Liver (tissue), 9 donors: ENCODE measurements around the gene VGLL2. TPM values are rescaled to one million over a fixed set of nuclear protein-coding genes. Genes with fewer than 3 reads are reported as not detected.

ENCODE experiments used
- DNase-seq: peaks from one replicate; pipeline ENCODE4 v3.0.0-alpha.2; 2017; ENCODE audit warnings: low spot score
- H3K27ac ChIP-seq, 2 donors: one replicate each; pipeline ENCODE4 v1.7.0; 2013; ENCODE audit warnings: inconsistent platforms in 2 of 2, low read length in 2 of 2, control low read depth in 1 of 2, low read depth in 1 of 2, mild to moderate bottlenecking in 1 of 2
- H3K27me3 ChIP-seq, 4 donors: one replicate each; pipeline versions ENCODE4 v1.6.1 to v1.7.0; 2013; ENCODE audit warnings: low read length in 3 of 4, inconsistent platforms in 1 of 4, mild to moderate bottlenecking in 1 of 4, moderate library complexity in 1 of 4; ENCODE audit not compliant: control insufficient read depth in 4 of 4, insufficient read depth in 4 of 4
- H3K36me3 ChIP-seq, 4 donors: one replicate each; pipeline versions ENCODE4 v1.6.1 to v1.7.0; 2013; ENCODE audit warnings: low read length in 3 of 4, mild to moderate bottlenecking in 3 of 4, low read depth in 1 of 4, moderate library complexity in 1 of 4; ENCODE audit not compliant: control insufficient read depth in 4 of 4, insufficient read depth in 3 of 4
- H3K4me1 ChIP-seq, 4 donors: one replicate each; pipeline versions ENCODE4 v1.6.1 to v1.7.0; 2013; ENCODE audit warnings: low read length in 3 of 4, mild to moderate bottlenecking in 3 of 4, moderate library complexity in 1 of 4; ENCODE audit not compliant: control insufficient read depth in 4 of 4, insufficient read depth in 4 of 4
- H3K4me3 ChIP-seq, 3 donors: one replicate each; pipeline versions ENCODE4 v1.6.1 to v1.7.0; 2013; ENCODE audit warnings: low read length in 3 of 3, control low read depth in 1 of 3, low read depth in 1 of 3, mild to moderate bottlenecking in 1 of 3
- H3K9ac ChIP-seq, 2 donors: one replicate each; pipeline ENCODE4 v1.7.0; 2013; ENCODE audit warnings: low read length in 2 of 2, mild to moderate bottlenecking in 2 of 2, moderate library complexity in 2 of 2, control low read depth in 1 of 2, low read depth in 1 of 2
- H3K9me3 ChIP-seq, 4 donors: one replicate each; pipeline versions ENCODE4 v1.6.1 to v1.7.0; 2013; ENCODE audit warnings: low read length in 3 of 4; ENCODE audit not compliant: control insufficient read depth in 4 of 4
- EGR1 ChIP-seq, 2 donors: IDR thresholded peaks; 2 replicates each; pipeline ENCODE4 v1.6.1; 2016 to 2018; ENCODE audit warnings: antibody characterized with exemption in 2 of 2, low read depth in 2 of 2
- FOXA1 ChIP-seq: IDR thresholded peaks from 2 replicates; pipeline ENCODE4 v1.6.1; 2016; ENCODE audit warnings: antibody characterized with exemption
- FOXA2 ChIP-seq: IDR thresholded peaks from 2 replicates; pipeline ENCODE4 v1.6.1; 2016; ENCODE audit warnings: antibody characterized with exemption
- GABPA ChIP-seq, 2 donors: IDR thresholded peaks in 1 of 2; conservative IDR thresholded peaks in 1 of 2; 2 replicates each; pipeline ENCODE4 v1.6.1; 2016; ENCODE audit warnings: antibody characterized with exemption in 2 of 2, mild to moderate bottlenecking in 1 of 2, moderate library complexity in 1 of 2
- HNF4A ChIP-seq, 2 donors: conservative IDR thresholded peaks; 2 replicates each; pipeline ENCODE4 v1.6.1; 2016; ENCODE audit warnings: antibody characterized with exemption in 2 of 2, mild to moderate bottlenecking in 2 of 2
- HNF4G ChIP-seq: IDR thresholded peaks from 2 replicates; pipeline ENCODE4 v1.6.1; 2016; ENCODE audit warnings: antibody characterized with exemption
- JUND ChIP-seq, 2 donors: IDR thresholded peaks; 2 replicates each; pipeline ENCODE4 v1.6.1; 2016; ENCODE audit warnings: antibody characterized with exemption in 2 of 2
- NR2F2 ChIP-seq: IDR thresholded peaks from 2 replicates; pipeline ENCODE4 v1.6.1; 2016; ENCODE audit warnings: antibody characterized with exemption
- RAD21 ChIP-seq, 2 donors: IDR thresholded peaks; 2 replicates each; pipeline ENCODE4 v1.6.1; 2016; ENCODE audit warnings: antibody characterized with exemption in 2 of 2, mild to moderate bottlenecking in 2 of 2
- RXRA ChIP-seq, 2 donors: IDR thresholded peaks; 2 replicates each; pipeline ENCODE4 v1.6.1; 2017 to 2018; ENCODE audit warnings: antibody characterized with exemption in 2 of 2, mild to moderate bottlenecking in 1 of 2
- SP1 ChIP-seq: IDR thresholded peaks from 2 replicates; pipeline ENCODE4 v1.6.1; 2018; ENCODE audit warnings: antibody characterized with exemption, mild to moderate bottlenecking
- TAF1 ChIP-seq: conservative IDR thresholded peaks from 2 replicates; pipeline ENCODE4 v1.6.1; 2016; ENCODE audit warnings: antibody characterized with exemption, mild to moderate bottlenecking
- YY1 ChIP-seq: IDR thresholded peaks from 2 replicates; pipeline ENCODE4 v1.6.1; 2016; ENCODE audit warnings: antibody characterized with exemption, mild to moderate bottlenecking
- WGBS: extraction: QIAGEN DNeasy Blood & Tissue Kit; methylation state at CpG from one replicate; pipeline ENCODE4 v1.1.7; 2013; 5-methylcytosine and 5-hydroxymethylcytosine counted together
- polyA plus RNA-seq, 2 donors: library from polyadenylated mRNA; stranded (reverse) in 1 of 2; unstranded in 1 of 2; fragments of 200-250 nt in 1 of 2; fragments of >200 nt in 1 of 2; fragmentation: Nextera tagmentation in 1 of 2; extraction: Ambion mirVana in 1 of 2; gene quantifications; one replicate each; pipeline versions ENCODE4 v1.2.1 to v1.2.3, GENCODE V29; 2013 to 2015
- total RNA-seq, 2 donors: library from RNA; depleted of rRNA; stranded (reverse); fragments of >200 nt; gene quantifications; one replicate each; pipeline ENCODE4 v1.2.3, GENCODE V29; 2014
- TF ChIP-seq, protein P1 (sequence below): fragments of 150-350 bp; IDR thresholded peaks from 2 replicates; pipeline ENCODE4 v1.5.1; 2017; ENCODE audit warnings: improper control_type of control experiment, low read depth, low read length; ENCODE audit not compliant: missing input control
- TF ChIP-seq, protein P2 (sequence below): IDR thresholded peaks from 2 replicates; pipeline ENCODE4 v1.6.1; 2016; ENCODE audit warnings: antibody characterized with exemption
- TF ChIP-seq, protein P3 (sequence below): IDR thresholded peaks from 2 replicates; pipeline ENCODE4 v1.6.1; 2016; ENCODE audit warnings: antibody characterized with exemption
- TF ChIP-seq, protein P4 (sequence below): IDR thresholded peaks from 2 replicates; pipeline ENCODE4 v1.6.1; 2016; ENCODE audit warnings: antibody characterized with exemption
- TF ChIP-seq, protein P5 (sequence below): IDR thresholded peaks from 2 replicates; pipeline ENCODE4 v1.6.1; 2016; ENCODE audit warnings: antibody characterized with exemption, mild to moderate bottlenecking
- donor health status: healthy.
- donor health status: healthy.
- donor health status: healthy.
- donor health status: healthy.
- donor health status: healthy.

VGLL2 gene
- total and polyA plus RNA-seq, 4 donors, result not detected

DNA sequence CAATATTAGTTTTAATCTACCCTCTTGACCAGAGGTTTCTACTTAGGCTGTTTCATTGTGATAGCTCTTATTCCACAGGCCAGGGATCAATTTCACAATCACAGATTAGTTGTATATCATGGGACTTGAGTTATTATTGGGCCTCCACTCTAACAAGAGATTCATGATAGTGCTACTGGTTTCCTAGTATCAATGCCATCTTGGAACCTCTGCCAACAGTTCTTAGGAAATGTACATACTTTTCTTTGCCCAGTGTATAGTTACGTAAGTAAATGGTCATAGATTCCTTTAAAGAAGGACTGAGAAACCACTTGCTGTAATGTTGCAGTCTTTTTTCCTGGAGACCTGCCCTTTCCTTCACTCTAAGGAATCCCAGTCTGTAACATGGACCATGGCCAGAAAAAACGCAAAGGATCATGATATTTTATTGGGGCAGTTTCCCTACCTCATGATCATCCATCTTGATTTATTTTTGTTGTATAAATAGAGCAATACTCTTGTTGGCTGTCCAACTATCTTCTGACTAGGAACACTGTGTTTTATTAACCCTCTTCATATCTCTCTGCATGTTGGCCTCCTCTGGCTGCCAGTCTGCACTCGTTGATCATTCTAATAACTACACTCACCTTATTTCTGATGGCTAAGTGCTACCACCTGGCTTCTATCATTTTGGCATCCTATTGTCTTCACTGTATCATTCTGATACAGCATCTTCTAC is 38.0 kb upstream of the VGLL2 start:
- H3K36me3 ChIP-seq, result no peaks in the 10 kb centered on the region
- WGBS, result 85% methylated on average over 3 of the region's 3 CpGs
- no peaks in the 10 kb centered on the region for H3K4me1 ChIP-seq
- H3K4me3 ChIP-seq, result no peak overlapping the region
- peaks cover 0 to 1% (median 0%) of the 10 kb centered on the region in 4 donors for H3K9me3 ChIP-seq
- no peaks in the 10 kb centered on the region for H3K27me3 ChIP-seq
- no peak for DNase-seq
- no peak overlapping the region for H3K27ac ChIP-seq
- no peak overlapping the region for H3K9ac ChIP-seq
- TF ChIP-seq RAD21 (IDR thresholded peaks at IDR 0.05), result no peak
- TF ChIP-seq, protein P1, sequence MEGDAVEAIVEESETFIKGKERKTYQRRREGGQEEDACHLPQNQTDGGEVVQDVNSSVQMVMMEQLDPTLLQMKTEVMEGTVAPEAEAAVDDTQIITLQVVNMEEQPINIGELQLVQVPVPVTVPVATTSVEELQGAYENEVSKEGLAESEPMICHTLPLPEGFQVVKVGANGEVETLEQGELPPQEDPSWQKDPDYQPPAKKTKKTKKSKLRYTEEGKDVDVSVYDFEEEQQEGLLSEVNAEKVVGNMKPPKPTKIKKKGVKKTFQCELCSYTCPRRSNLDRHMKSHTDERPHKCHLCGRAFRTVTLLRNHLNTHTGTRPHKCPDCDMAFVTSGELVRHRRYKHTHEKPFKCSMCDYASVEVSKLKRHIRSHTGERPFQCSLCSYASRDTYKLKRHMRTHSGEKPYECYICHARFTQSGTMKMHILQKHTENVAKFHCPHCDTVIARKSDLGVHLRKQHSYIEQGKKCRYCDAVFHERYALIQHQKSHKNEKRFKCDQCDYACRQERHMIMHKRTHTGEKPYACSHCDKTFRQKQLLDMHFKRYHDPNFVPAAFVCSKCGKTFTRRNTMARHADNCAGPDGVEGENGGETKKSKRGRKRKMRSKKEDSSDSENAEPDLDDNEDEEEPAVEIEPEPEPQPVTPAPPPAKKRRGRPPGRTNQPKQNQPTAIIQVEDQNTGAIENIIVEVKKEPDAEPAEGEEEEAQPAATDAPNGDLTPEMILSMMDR, result no peak
- TF ChIP-seq FOXA1, result no peak
- no peak for TF ChIP-seq JUND (IDR thresholded peaks at IDR 0.05)
- no peak for TF ChIP-seq GABPA (IDR thresholded peaks at IDR 0.05 in 1 of 2, conservative IDR thresholded peaks at IDR 0.05 in 1 of 2)
- TF ChIP-seq FOXA2, result no peak

DNA sequence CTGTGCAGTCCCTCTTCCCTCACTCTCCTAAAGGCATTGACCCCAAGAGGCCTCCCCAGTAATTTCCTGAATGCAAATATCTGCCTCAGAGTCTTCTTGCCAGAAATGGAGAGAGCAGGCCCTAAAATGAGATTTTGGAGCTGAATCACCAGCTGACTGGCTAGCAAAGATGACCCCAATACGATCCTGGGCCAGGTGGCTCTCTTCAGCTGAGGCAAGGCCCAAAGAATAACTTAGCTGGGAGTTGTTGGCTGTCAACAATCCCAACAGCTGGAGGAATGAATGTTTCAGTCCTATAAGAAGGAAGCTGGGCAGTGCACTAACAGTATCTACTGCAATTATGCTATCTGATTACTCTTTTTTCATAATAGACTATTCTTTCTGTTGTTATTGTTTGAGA is 37.2 kb upstream of the VGLL2 start:
- H3K36me3 ChIP-seq, result no peaks in the 10 kb centered on the region
- no peak for TF ChIP-seq RAD21 (IDR thresholded peaks at IDR 0.05)
- no peak for TF ChIP-seq JUND (IDR thresholded peaks at IDR 0.05)
- TF ChIP-seq YY1, result no peak
- TF ChIP-seq, protein P2, sequence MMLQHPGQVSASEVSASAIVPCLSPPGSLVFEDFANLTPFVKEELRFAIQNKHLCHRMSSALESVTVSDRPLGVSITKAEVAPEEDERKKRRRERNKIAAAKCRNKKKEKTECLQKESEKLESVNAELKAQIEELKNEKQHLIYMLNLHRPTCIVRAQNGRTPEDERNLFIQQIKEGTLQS, result no peak
- TF ChIP-seq RXRA (IDR thresholded peaks at IDR 0.05), result no peak
- TF ChIP-seq, protein P3, sequence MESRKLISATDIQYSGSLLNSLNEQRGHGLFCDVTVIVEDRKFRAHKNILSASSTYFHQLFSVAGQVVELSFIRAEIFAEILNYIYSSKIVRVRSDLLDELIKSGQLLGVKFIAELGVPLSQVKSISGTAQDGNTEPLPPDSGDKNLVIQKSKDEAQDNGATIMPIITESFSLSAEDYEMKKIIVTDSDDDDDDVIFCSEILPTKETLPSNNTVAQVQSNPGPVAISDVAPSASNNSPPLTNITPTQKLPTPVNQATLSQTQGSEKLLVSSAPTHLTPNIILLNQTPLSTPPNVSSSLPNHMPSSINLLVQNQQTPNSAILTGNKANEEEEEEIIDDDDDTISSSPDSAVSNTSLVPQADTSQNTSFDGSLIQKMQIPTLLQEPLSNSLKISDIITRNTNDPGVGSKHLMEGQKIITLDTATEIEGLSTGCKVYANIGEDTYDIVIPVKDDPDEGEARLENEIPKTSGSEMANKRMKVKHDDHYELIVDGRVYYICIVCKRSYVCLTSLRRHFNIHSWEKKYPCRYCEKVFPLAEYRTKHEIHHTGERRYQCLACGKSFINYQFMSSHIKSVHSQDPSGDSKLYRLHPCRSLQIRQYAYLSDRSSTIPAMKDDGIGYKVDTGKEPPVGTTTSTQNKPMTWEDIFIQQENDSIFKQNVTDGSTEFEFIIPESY, result no peak
- no peak for TF ChIP-seq HNF4A (conservative IDR thresholded peaks at IDR 0.05)
- TF ChIP-seq TAF1, result no peak
- no peak for TF ChIP-seq NR2F2
- TF ChIP-seq, protein P4, sequence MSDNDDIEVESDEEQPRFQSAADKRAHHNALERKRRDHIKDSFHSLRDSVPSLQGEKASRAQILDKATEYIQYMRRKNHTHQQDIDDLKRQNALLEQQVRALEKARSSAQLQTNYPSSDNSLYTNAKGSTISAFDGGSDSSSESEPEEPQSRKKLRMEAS, result no peak
- TF ChIP-seq SP1, result no peak
- no peak for TF ChIP-seq FOXA2
- TF ChIP-seq FOXA1, result no peak
- TF ChIP-seq, protein P5, sequence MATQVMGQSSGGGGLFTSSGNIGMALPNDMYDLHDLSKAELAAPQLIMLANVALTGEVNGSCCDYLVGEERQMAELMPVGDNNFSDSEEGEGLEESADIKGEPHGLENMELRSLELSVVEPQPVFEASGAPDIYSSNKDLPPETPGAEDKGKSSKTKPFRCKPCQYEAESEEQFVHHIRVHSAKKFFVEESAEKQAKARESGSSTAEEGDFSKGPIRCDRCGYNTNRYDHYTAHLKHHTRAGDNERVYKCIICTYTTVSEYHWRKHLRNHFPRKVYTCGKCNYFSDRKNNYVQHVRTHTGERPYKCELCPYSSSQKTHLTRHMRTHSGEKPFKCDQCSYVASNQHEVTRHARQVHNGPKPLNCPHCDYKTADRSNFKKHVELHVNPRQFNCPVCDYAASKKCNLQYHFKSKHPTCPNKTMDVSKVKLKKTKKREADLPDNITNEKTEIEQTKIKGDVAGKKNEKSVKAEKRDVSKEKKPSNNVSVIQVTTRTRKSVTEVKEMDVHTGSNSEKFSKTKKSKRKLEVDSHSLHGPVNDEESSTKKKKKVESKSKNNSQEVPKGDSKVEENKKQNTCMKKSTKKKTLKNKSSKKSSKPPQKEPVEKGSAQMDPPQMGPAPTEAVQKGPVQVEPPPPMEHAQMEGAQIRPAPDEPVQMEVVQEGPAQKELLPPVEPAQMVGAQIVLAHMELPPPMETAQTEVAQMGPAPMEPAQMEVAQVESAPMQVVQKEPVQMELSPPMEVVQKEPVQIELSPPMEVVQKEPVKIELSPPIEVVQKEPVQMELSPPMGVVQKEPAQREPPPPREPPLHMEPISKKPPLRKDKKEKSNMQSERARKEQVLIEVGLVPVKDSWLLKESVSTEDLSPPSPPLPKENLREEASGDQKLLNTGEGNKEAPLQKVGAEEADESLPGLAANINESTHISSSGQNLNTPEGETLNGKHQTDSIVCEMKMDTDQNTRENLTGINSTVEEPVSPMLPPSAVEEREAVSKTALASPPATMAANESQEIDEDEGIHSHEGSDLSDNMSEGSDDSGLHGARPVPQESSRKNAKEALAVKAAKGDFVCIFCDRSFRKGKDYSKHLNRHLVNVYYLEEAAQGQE, result no peak
- TF ChIP-seq EGR1 (IDR thresholded peaks at IDR 0.05; ENCODE audit: low read depth in 2 of 2), result no peak
- no peak for TF ChIP-seq GABPA (IDR thresholded peaks at IDR 0.05 in 1 of 2, conservative IDR thresholded peaks at IDR 0.05 in 1 of 2)
- TF ChIP-seq, protein P1, result no peak
- no peak for TF ChIP-seq HNF4G
- no peaks in the 10 kb centered on the region for H3K4me1 ChIP-seq
- no peak for DNase-seq
- no peak overlapping the region for H3K4me3 ChIP-seq
- no peaks in the 10 kb centered on the region for H3K27me3 ChIP-seq
- H3K9ac ChIP-seq, result no peak overlapping the region
- 82% methylated on average over 1 of the region's 1 CpG for WGBS
- H3K9me3 ChIP-seq, result peaks cover 0 to 1% (median 0%) of the 10 kb centered on the region in 4 donors
- no peak overlapping the region for H3K27ac ChIP-seq
